Measurements from ENCODE around the gene CDH15.
"Not testable (repeated sequence)": the region's sequence is repeated elsewhere in the genome, so short reads cannot be mapped to it uniquely, and the experiment has no call there.

Gene CDH15

DNA sequence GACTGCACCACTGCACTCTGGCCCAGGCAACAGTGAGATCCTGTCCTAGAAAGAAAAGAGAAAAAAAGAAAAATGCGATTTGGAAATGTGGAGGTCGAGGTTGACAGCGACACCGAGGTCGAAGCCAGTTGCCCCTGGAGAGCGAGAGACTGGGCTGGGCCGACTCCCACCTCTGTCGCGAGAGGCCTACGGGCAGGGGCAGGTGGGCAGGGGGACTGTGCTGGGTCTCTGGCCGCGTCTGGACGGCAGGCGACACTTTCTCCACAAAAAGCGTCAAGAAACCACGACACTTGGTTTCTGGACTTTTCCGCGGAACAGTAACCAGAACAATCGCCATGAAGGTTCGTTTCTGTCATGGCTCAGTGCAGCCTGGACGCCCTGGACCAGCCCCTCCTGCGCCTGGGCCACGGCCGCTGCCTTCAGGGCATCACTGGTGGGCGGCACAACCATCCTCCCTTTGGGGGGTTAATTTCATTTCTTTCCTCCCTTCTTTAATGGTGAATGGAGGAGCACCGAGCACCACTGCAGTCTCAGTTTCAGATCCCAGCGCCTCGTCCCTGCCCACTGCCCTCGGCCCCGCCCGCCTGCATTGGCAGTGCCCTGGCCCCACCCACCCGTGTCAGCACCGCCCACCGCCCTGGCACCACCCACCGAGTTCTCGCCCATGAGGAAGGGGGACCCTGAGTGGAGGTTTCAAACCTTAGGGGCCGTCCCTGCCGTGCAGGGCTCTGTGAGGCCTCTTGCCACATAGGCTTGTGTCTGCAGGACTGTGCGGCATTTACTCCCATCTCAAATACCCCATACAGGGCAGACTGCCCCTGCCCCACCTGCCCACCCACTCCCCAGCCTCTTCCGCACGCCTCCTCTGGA lies 18.5 kb upstream of the CDH15 start:
- in situ Hi-C loops (cut with HindIII; ENCODE audit: low pct_ligation_motif_present, low pct_unique_long_range_greater_than_20kb, low sequenced_read_pairs): no loop called here
- DNase-seq: no peak

- no peak for DNase-seq
- in situ Hi-C loops (cut with HindIII; ENCODE audit: low pct_ligation_motif_present, low pct_unique_long_range_greater_than_20kb, low sequenced_read_pairs): no loop called here
Observed at GRCh38 chr16:89153848-89154271, 17.7 kb upstream of the CDH15 start.

DNA sequence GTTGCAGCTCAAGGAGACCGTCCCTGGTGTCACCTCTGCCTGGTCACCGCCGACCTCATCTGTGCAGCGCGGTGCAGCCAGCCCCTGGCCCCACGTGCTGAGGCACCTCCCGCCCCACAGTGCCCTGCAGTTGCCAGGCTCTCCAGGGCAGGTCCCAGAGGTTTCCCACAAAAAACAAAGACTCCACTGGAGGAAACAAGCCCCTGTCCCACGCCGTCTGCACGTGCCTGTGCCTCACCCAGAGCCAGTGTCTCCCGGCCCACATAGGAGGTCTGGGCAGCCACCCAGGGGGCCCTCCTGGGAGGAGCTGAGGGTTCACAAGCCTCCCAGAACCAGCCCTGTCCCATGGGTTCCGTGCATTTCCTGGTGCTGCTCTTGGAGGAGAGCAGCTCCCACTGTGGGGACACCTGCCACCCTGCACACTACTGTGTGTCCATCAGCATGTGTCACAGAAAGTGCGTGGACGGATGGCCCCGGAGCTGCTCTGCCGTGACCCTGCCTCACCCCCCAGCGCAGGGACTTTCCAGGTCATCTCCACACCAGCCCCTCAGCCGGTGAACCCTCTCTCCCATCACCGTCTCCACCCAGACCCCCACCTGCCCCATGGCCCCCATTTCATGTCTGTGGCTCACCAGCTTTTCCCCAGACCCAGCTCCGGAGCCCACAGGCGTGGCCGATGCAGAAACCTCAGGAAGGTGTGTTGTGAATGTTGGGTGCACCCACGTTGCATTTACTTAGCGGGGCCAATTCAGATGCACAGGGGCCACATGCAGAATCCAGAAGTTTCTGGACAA lies 17.0 kb upstream of the CDH15 start:
- in situ Hi-C loops (cut with HindIII; ENCODE audit: low pct_ligation_motif_present, low pct_unique_long_range_greater_than_20kb, low sequenced_read_pairs): no loop called here
- DNase-seq: no peak

- in situ Hi-C loops (cut with HindIII; ENCODE audit: low pct_ligation_motif_present, low pct_unique_long_range_greater_than_20kb, low sequenced_read_pairs): no loop called here
- DNase-seq: no peak
Observed at GRCh38 chr16:89155184-89155679, 16.3 kb upstream of the CDH15 start.

DNA sequence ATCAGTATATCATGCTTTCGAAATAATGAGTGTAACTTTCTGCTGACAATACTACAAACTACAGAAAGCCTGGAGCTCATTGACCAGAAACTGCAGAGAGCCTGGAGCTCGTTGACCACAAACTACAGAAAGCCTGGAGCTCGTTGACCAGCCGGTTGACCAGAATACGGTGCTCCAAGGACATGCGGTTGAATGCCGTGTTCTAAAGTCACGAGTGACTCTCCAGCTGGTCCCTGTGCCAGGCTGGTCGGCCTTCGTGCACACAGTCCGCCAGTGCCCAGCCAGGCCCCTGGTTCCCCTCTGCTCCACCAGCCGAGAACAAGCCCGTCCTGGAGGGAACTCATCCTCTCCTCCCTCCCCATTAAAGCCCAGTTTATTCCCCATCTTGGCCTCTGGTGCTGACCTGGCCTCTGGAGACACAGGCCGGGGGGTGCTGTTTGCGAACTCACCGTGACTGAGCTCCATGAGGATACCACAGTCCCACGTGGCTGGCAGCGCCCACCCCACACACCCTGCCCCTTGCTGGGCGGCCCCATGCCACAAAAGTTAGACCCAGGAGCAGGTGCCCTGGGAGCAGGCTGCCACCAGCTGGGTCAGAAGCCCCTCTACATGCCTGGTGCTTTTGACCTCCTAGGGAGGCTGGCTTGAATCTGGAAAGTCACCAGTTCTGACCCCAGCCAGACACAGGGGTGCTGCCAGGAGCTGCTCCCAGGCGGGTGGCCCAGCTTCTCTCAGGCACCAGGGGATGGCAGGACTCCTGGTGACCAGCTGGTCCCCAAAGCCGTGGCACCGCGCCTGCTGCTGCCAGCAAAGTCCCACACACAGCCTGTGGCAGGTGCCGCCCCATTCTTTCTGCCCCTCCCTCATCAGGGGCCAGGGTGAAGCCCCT lies 15.5 kb upstream of the CDH15 start:
- no peak for DNase-seq
- in situ Hi-C loops (cut with HindIII; ENCODE audit: low pct_ligation_motif_present, low pct_unique_long_range_greater_than_20kb, low sequenced_read_pairs): no loop called here

DNA sequence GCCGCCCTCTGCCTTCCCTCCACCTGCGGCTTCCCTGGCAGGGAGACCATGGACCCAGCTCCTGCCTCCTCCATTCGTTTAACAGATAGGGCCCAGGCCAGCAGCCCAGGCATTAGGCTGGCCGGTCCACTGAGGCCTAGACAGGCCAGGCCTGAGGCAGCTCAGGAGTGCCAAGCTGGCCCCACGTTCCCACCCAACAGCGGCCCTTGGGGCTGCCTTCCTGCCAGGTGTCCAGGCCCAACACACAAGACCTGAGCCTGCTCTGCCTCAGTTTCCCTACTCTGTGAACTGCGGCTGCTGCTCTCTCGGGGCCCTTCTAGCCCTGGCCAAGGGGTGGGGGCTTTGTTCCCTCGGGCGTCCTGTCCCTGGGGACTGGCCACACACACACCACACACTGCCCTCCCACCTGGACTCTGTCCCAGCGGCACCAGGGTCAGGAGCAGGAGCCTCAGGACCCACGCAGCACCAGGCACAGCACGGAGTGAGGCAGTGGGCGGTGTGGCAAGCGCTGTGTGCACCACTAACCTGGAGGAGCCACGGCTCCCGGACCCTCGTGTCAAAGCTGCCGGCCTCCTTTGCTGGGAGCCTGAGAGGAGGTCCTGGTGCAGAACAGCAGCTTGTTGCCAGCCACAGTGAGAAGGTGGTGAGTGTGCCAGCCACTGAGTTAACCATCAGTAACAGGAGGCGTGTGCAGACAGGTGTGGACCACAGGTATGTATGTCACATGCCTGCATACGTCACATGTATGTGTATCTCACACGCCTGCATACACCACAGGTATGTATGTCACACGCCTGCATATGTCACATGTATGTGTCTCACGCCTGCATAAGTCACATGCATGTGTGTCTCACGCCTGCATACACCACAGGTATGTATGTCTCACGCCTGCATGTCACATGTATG lies 14.6 kb upstream of the CDH15 start:
- in situ Hi-C loops (cut with HindIII; ENCODE audit: low pct_ligation_motif_present, low pct_unique_long_range_greater_than_20kb, low sequenced_read_pairs): no loop called here
- no peak for DNase-seq

DNA sequence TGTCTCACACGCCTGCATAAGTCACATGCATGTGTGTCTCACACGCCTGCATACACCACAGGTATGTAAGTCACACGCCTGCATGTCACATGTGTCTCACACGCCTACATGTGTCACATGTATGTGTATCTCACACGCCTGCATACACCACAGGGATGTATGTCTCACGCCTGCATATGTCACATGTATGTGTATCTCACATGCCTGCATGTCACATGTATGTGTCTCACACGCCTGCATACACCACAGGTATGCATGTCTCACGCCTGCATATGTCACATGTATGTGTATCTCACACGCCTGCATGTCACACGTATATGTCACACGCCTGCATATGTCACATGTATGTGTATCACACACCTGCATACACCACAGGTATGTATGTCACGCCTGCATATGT lies 13.8 kb upstream of the CDH15 start:
- in situ Hi-C loops (cut with HindIII; ENCODE audit: low pct_ligation_motif_present, low pct_unique_long_range_greater_than_20kb, low sequenced_read_pairs): no loop called here
- no peak for DNase-seq

- in situ Hi-C loops (cut with HindIII; ENCODE audit: low pct_ligation_motif_present, low pct_unique_long_range_greater_than_20kb, low sequenced_read_pairs): no loop called here
- DNase-seq: no peak
Observed at GRCh38 chr16:89159066-89159849, 12.3 kb upstream of the CDH15 start.

DNA sequence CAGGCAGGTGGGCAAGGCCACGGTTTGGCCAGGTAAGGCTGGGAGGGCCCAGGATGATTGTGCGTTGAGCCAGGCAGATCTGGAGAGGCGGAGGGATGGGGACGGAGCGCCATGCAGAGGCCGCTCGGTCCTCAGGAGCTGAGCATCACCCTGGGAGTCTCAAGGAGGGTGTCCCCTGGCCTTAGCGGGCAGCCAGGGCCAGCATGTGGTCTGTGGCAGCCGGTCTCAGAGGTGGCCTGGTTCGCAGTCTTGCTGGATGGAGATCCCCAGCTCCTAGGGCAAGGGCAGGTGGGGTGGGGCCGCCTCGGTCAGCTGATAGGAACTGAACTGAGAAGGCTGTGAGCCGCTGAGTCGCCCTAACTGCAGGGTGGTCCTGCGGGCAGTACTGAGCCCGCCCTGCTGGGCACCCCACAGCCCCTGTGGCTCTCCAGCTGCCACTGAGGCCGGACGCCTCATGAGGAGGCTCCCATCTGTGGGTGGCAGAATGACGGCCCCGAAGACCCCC lies 11.6 kb upstream of the CDH15 start:
- in situ Hi-C loops (cut with HindIII; ENCODE audit: low pct_ligation_motif_present, low pct_unique_long_range_greater_than_20kb, low sequenced_read_pairs): no loop called here

GRCh38 chr16:89160977-89161701 lies 10.4 kb upstream of the CDH15 start:
- no peak for DNase-seq
- in situ Hi-C loops (cut with HindIII; ENCODE audit: low pct_ligation_motif_present, low pct_unique_long_range_greater_than_20kb, low sequenced_read_pairs): no loop called here

More for the DNA sequence above, 11.6 kb upstream of the CDH15 start:
- DNase-seq: no peak

- no peak for DNase-seq
- in situ Hi-C loops (cut with HindIII; ENCODE audit: low pct_ligation_motif_present, low pct_unique_long_range_greater_than_20kb, low sequenced_read_pairs): no loop called here
Observed at GRCh38 chr16:89161763-89162713, 9.5 kb upstream of the CDH15 start.

GRCh38 chr16:89163297-89163696 lies 8.3 kb upstream of the CDH15 start:
- in situ Hi-C loops (cut with HindIII; ENCODE audit: low pct_ligation_motif_present, low pct_unique_long_range_greater_than_20kb, low sequenced_read_pairs): no loop called here

GRCh38 chr16:89164436-89164835 lies 7.1 kb upstream of the CDH15 start:
- DNase-seq: no peak
- in situ Hi-C loops (cut with HindIII; ENCODE audit: low pct_ligation_motif_present, low pct_unique_long_range_greater_than_20kb, low sequenced_read_pairs): no loop called here

More at GRCh38 chr16:89163297-89163696, 8.3 kb upstream of the CDH15 start:
- DNase-seq: no peak

DNA sequence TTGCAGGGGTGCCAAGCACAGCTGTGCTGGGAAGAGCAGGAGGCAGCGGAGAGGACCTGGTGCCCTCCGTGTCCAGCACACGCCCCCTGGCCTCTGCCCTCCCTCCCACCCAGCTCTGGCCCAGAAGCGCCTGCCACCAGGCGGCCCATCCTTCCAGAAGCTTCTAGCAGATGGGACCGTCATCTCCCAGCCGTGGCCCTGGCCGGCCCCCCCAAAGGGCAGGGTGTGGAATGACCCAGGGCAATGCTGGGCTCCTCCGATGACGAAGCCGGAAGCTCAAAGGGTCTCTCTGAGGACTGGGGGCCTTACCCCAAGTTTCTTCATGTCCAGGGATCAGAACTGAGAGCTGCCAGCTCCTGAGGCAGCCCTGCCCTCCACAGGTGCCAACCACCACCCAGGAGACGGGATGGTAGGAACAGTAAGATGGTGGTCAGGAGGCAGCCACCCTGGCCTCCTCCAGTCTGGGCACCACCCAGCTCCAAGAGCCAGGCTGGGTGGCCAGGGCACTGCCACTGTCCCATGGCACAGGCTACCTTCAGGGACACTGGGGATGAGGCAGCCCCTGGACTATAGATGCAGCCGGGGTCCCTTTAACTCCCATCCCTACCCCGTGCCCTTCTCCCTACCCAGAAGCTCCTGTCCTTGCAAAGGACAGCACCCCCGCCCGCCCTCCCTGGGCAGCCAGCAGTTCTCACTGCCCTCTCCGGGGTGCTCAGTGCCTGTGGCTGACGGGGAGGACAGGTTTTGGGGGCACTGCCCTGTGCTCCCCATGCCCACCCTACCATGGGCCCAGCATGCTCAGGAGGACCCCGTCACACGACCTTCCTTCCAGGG lies 6.5 kb upstream of the CDH15 start:
- no peak for DNase-seq
- in situ Hi-C loops (cut with HindIII; ENCODE audit: low pct_ligation_motif_present, low pct_unique_long_range_greater_than_20kb, low sequenced_read_pairs): no loop called here

DNA sequence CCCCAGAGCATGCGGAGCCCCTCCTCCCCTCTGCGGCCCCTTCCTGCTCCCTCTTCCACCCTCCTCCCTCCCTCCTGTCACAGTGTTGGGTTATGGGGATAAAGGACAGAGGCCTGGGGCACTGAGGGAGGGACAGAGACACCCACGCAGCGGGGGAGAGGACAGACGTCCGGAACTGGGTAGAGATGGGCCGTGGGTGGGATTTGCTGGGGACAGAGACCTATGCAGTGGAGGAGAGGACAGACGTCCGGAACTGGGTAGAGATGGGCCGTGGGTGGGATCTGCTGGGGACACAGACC lies 5.9 kb upstream of the CDH15 start:
- DNase-seq; in situ Hi-C loops (cut with HindIII; ENCODE audit: low pct_ligation_motif_present, low pct_unique_long_range_greater_than_20kb, low sequenced_read_pairs): not testable (repeated sequence)

All from ACHN (cell line).